Gastrocnemius medialis (tissue), 4 donors: ENCODE data around the gene FBN2.

Experiments
- CTCF ChIP-seq, 5 experiments: fragments of 450-650 bp in 3 of 5; fragments of 200-600 bp in 2 of 5; sonication (generic) in 2 of 5; IDR thresholded peaks in 4 of 5; conservative IDR thresholded peaks in 1 of 5; 1 replicate in 4 of 5; 2 replicates in 1 of 5; pipeline ENCODE4 v1.5.1; 2016 to 2019; ENCODE audit warnings: antibody characterized with exemption in 5 of 5, mild to moderate bottlenecking in 3 of 5, moderate library complexity in 3 of 5
- POLR2A ChIP-seq, 2 donors: fragments of 450-650 bp; IDR thresholded peaks; one replicate each; pipeline ENCODE4 v1.6.1; 2017; ENCODE audit warnings: antibody characterized with exemption in 2 of 2, mild to moderate bottlenecking in 2 of 2, moderate library complexity in 2 of 2

GRCh38 chr5:128408622-128409021, 129.4 kb downstream of the FBN2 start:
- TF ChIP-seq CTCF (IDR thresholded peaks at IDR 0.05 in 4 of 5, conservative IDR thresholded peaks at IDR 0.05 in 1 of 5) (no peak), POLR2A (IDR thresholded peaks at IDR 0.05) (no peak)
